Measurements from ENCODE around the gene DENND6B.
A peak's percentile ranks its signal among the peaks of the same experiment; 100 is the strongest.

Gene DENND6B

DNA sequence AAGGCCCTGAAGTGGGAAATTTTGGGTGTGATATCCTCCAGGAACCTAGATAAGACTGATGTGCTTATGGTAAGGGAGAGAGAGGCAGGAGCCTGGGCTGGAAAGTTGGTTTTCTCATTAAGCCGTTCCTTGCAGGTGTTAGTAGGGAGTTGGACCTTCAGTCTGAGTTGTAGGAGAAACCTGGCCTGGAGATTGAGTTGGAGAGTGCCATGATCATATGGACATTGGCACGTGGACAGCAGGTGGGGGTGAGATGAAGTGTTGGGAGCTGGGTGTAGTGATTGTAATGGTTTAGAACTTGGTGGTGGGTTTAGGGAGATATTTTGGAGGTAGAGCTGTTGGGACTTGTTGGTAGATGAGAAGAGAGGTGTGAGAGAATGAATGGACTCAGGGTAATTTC, 21.2 kb upstream of the DENND6B start:
- DNase-seq (ENCODE audit: low read depth) = no peak
- TF ChIP-seq, protein P1, sequence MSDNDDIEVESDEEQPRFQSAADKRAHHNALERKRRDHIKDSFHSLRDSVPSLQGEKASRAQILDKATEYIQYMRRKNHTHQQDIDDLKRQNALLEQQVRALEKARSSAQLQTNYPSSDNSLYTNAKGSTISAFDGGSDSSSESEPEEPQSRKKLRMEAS (IDR thresholded peaks at IDR 0.05; ENCODE audit: low read depth, low read length) = no peak
- no peak for TF ChIP-seq POLR2A (IDR thresholded peaks at IDR 0.05; ENCODE audit: extremely low read depth, insufficient read length)
- TF ChIP-seq, protein P2, sequence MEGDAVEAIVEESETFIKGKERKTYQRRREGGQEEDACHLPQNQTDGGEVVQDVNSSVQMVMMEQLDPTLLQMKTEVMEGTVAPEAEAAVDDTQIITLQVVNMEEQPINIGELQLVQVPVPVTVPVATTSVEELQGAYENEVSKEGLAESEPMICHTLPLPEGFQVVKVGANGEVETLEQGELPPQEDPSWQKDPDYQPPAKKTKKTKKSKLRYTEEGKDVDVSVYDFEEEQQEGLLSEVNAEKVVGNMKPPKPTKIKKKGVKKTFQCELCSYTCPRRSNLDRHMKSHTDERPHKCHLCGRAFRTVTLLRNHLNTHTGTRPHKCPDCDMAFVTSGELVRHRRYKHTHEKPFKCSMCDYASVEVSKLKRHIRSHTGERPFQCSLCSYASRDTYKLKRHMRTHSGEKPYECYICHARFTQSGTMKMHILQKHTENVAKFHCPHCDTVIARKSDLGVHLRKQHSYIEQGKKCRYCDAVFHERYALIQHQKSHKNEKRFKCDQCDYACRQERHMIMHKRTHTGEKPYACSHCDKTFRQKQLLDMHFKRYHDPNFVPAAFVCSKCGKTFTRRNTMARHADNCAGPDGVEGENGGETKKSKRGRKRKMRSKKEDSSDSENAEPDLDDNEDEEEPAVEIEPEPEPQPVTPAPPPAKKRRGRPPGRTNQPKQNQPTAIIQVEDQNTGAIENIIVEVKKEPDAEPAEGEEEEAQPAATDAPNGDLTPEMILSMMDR (IDR thresholded peaks at IDR 0.05; ENCODE audit: low read depth, low read length) = no peak
- no peak for TF ChIP-seq MYC (IDR thresholded peaks at IDR 0.05; ENCODE audit: low read depth, low read length)
- no peak overlapping the region for H3K4me3 ChIP-seq (ENCODE audit: low read depth, low read length)

DNA sequence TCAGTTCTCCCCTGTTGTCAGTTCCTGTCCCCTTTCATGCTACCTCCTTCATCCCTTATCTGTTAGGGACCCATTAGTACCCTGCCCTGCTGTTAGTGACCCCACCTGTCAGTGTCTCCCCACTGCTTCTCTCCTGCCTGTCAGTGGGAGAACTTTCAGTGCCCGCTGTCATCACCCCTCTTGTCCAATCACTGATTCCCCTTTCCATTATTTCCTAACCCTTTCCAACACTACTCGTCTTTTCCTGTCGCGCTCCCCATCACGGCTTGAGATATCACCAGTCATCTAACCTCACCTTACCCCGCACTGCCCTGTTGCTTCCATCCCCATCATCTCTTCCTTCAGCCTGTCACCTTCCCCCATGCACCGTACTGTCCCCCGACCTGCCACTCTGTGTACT, 20.3 kb upstream of the DENND6B start:
- TF ChIP-seq MYC (IDR thresholded peaks at IDR 0.05; ENCODE audit: low read depth, low read length) = no peak
- TF ChIP-seq, protein P1 (IDR thresholded peaks at IDR 0.05; ENCODE audit: low read depth, low read length) = no peak
- TF ChIP-seq, protein P2 (IDR thresholded peaks at IDR 0.05; ENCODE audit: low read depth, low read length) = no peak
- no peak for TF ChIP-seq POLR2A (IDR thresholded peaks at IDR 0.05; ENCODE audit: extremely low read depth, insufficient read length)
- no peak for DNase-seq (ENCODE audit: low read depth)
- no peak overlapping the region for H3K4me3 ChIP-seq (ENCODE audit: low read depth, low read length)

DNA sequence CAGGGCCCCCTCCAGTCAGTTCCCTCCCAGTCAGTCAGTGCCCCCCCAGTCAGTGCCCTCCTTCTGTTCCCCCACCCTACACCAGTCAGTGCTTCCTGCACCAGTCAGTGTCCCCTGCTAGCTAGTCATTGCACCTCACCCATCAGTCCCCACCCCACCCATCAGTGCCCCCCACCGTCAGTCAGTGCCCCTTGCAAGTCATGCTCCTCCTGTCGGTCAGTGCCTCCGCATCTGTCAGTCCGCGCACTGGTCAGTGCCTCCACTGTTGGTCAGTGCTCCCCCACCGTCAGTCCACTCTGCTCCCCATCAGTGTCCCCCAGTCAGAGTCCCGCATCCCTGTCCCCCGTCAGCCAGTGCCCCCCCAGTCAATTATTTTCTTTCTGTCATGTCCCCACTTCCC, 19.7 kb upstream of the DENND6B start:
- DNase-seq (ENCODE audit: low read depth) = no peak
- H3K4me3 ChIP-seq (ENCODE audit: low read depth, low read length) = no peak overlapping the region
- TF ChIP-seq MYC (IDR thresholded peaks at IDR 0.05; ENCODE audit: low read depth, low read length) = no peak

DNA sequence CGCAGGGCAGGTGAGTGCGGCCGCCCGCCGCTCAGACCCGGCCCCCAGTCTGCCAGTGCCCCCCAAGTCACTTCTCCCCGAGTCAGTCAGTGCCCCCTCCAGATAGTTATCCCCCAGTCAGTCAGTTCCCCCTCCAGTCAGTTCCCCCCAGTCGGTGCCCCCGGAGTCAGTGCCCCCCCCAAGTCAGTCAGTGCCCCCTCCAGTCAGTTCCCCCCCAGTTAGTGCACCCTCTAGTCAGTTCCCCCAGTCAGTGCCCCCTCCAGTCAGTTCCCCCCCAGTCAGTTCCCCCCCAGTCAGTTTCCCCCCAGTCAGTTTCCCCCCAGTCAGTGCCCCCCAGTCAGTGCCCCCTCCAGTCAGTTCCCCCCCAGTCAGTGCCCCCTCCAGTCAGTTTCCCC, 16.7 kb upstream of the DENND6B start:
- no peak for DNase-seq (ENCODE audit: low read depth)
- H3K4me3 ChIP-seq (ENCODE audit: low read depth, low read length) = peak overlapping the region; percentile 59
- no peak for TF ChIP-seq POLR2A (IDR thresholded peaks at IDR 0.05; ENCODE audit: extremely low read depth, insufficient read length)
- TF ChIP-seq MYC (IDR thresholded peaks at IDR 0.05; ENCODE audit: low read depth, low read length) = no peak
- TF ChIP-seq, protein P1 (IDR thresholded peaks at IDR 0.05; ENCODE audit: low read depth, low read length) = no peak
- TF ChIP-seq, protein P2 (IDR thresholded peaks at IDR 0.05; ENCODE audit: low read depth, low read length) = no peak

DNA sequence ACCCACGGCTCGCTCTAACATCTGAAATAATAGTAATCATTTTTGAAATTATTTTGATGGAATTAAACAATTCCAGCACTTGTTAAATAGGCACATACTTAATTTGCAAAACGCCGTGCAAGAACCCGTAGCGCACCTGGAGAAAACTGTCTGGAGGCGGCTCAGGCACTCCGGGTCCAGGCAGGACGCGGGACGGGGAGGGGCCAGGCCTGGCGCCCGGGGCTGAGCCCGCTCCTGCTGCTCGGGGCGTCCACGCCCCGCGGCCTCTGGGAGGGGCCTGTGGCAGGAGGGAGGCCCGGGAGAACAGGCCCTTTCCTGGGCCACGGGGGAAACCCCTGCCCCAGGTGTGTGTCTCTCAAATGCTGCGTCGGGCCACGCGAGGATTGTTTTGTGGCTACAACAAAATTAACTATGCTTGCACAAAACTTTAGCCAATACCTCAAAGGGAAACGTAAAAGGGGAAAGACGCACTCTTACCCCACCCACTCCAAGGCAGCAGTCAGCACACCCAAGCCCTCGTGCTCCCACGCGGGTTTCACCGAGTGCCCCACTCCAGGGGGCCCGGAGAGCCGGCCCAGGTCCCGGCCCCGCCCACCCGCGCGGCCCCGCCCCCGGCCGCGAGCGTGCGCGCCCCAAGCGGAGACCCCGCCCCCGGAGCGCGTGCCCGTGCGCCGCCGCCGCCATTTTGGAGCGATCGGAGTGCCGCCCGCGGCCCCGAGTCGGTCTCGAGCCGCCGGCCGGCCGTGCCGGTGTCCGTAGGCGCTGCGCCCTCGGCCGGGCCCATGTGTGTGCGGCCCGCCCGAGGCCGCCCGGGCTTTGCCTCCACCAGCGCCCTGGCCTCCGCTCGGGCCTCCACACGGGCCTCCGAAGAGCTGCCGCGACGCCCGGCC, 16.1 kb upstream of the DENND6B start, which contains the start of gene PPP6R2:
Gene PPP6R2 (plus strand): TSS at position 677 of the 890 bp plus-strand sequence. CDS start 50,582 bp downstream, outside the sequence.
- TF ChIP-seq, protein P1 (IDR thresholded peaks at IDR 0.05; ENCODE audit: low read depth, low read length) = 0 out of 2 replicates have a peak, but pooled peaks have one; percentile 20
- peak; percentile 28 for TF ChIP-seq POLR2A (IDR thresholded peaks at IDR 0.05; ENCODE audit: extremely low read depth, insufficient read length)
- TF ChIP-seq, protein P2 (IDR thresholded peaks at IDR 0.05; ENCODE audit: low read depth, low read length) = no peak
- H3K4me3 ChIP-seq (ENCODE audit: low read depth, low read length) = peak within 1 kb of the TSS; percentile 69
- DNase-seq (ENCODE audit: low read depth) = peak; percentile 76

DNA sequence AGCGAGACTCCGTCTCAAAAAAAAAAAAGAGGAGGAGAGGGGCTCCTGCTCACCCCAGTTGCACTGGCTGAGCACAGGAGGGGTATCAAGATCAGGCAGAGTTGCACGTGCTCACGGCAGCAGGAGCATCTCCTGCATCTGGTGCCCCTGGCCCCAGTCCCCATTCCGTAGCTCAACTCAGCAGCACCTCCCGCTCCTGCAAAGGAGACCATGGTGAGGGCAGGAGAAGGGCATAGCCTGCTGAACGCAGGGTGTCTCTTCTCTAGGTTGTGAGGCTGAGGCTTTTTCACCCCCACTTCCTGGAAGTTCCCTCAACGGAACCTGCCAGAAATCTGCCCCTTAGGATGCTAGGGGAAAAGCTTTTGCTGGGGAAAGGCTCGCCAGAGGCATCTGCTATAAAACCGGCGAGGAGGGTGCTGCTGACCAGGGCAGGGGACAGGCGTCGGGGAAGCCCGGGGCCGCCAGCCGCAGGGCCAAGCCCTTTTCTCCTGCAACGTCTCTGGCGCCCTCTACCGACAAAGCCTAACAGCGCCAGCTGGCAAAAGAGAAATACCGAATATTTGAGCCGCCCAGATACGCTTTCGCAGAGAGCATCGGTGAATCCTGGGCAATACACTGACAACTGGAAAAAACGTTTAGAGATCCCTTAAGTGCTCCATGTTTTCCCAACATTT, 15.3 kb upstream of the DENND6B start:
- TF ChIP-seq MYC (IDR thresholded peaks at IDR 0.05; ENCODE audit: low read depth, low read length) = no peak
- no peak for TF ChIP-seq POLR2A (IDR thresholded peaks at IDR 0.05; ENCODE audit: extremely low read depth, insufficient read length)
- TF ChIP-seq, protein P2 (IDR thresholded peaks at IDR 0.05; ENCODE audit: low read depth, low read length) = peak; percentile 79
- TF ChIP-seq, protein P1 (IDR thresholded peaks at IDR 0.05; ENCODE audit: low read depth, low read length) = peak; percentile 34; the same call in 1 of the 2 replicates
- peak; percentile 87 for DNase-seq (ENCODE audit: low read depth)
- peak overlapping the region; percentile 69 for H3K4me3 ChIP-seq (ENCODE audit: low read depth, low read length)
